Activated CD8-positive, alpha-beta memory T cell treated with anti-CD3 and anti-CD28 coated beads for 24 hours (primary cell): ENCODE results near the gene FAM118A.
"Not testable (repeated sequence)": the region's sequence is repeated elsewhere in the genome, so short reads cannot be mapped to it uniquely, and the experiment has no call there.

Experiments used
- DNase-seq: peaks from one replicate; pipeline ENCODE4 v3.0.0-alpha.2; 2020

FAM118A gene

GRCh38 chr22:45284705-45285262 is 24.9 kb upstream of the FAM118A start, which contains the start of gene UPK3A:
Gene UPK3A (plus strand): TSS chr22:45284949. CDS start chr22:45285014, 65 bp downstream.
- peak; percentile 81 for DNase-seq

GRCh38 chr22:45285263-45286058 is 24.3 kb upstream of the FAM118A start:
- no peak for DNase-seq

GRCh38 chr22:45286854-45287551 is 22.7 kb upstream of the FAM118A start:
- DNase-seq, result no peak

- DNase-seq, result no peak
Observed at GRCh38 chr22:45290410-45290936, 19.3 kb upstream of the FAM118A start.

GRCh38 chr22:45291061-45291930 is 18.4 kb upstream of the FAM118A start:
- DNase-seq, result no peak

- DNase-seq, result no peak
Observed at GRCh38 chr22:45291931-45292290, 17.8 kb upstream of the FAM118A start.

GRCh38 chr22:45292731-45293442 is 16.8 kb upstream of the FAM118A start:
- no peak for DNase-seq

GRCh38 chr22:45294030-45294429 is 15.7 kb upstream of the FAM118A start:
- DNase-seq, result no peak

- not testable (repeated sequence) for DNase-seq
Observed at GRCh38 chr22:45295004-45295403, 14.7 kb upstream of the FAM118A start.

- no peak for DNase-seq
Observed at GRCh38 chr22:45295492-45295891, 14.2 kb upstream of the FAM118A start.

GRCh38 chr22:45296628-45297297 is 13.0 kb upstream of the FAM118A start:
- peak; percentile 67 for DNase-seq

GRCh38 chr22:45298934-45299505 is 10.7 kb upstream of the FAM118A start:
- no peak for DNase-seq

- no peak for DNase-seq
Observed at GRCh38 chr22:45302751-45303150, 7.0 kb upstream of the FAM118A start.

GRCh38 chr22:45303181-45303580 is 6.6 kb upstream of the FAM118A start:
- no peak for DNase-seq

- DNase-seq, result no peak
Observed at GRCh38 chr22:45304971-45305370, 4.8 kb upstream of the FAM118A start.

- DNase-seq, result no peak
Observed at GRCh38 chr22:45305456-45306075, 4.2 kb upstream of the FAM118A start.

- DNase-seq, result no peak
Observed at GRCh38 chr22:45306139-45306538, 3.6 kb upstream of the FAM118A start.

GRCh38 chr22:45308391-45308956 is 1.3 kb upstream of the FAM118A start:
- no peak for DNase-seq

- DNase-seq, result no peak
Observed at GRCh38 chr22:45308957-45309421, 745 bp upstream of the FAM118A start.
